Calu3 (cell line): ENCODE data around the gene ADAMTS7. TPM values are rescaled to one million over a fixed set of nuclear protein-coding genes. Genes with fewer than 3 reads are reported as not detected.
"Not testable (repeated sequence)": the region's sequence is repeated elsewhere in the genome, so short reads cannot be mapped to it uniquely, and the experiment has no call there.

Source experiments
- BruUV-seq: library from RNA; stranded (reverse); fragments of 400-500 nt; replicated peaks from 2 replicates; lab custom pipeline; 2021; lab: Mats Ljungman, UMichigan
- CTCF ChIA-PET: fragments of 300-600 bp; sonication (Branson Sonifier 250); formaldehyde crosslinking; loops from one replicate; lab custom pipeline; 2022; ENCODE audit warnings: antibody characterized with exemption; lab: Charles Lee
- DNase-seq: peaks from one replicate; pipeline ENCODE4 v3.0.0; 2022
- H3K27ac Mint-ChIP-seq: one replicate; pipeline ENCODE4 v1.8.0; 2022; ENCODE audit warnings: mixed read lengths; ENCODE audit not compliant: unreplicated experiment
- H3K27me3 Mint-ChIP-seq: one replicate; pipeline ENCODE4 v1.8.0; 2022; ENCODE audit warnings: mixed read lengths; ENCODE audit not compliant: unreplicated experiment
- H3K36me3 Mint-ChIP-seq: one replicate; pipeline ENCODE4 v1.8.0; 2022; ENCODE audit warnings: mild to moderate bottlenecking, moderate library complexity, mixed read lengths; ENCODE audit not compliant: insufficient read depth, unreplicated experiment
- H3K4me1 Mint-ChIP-seq: one replicate; pipeline ENCODE4 v1.8.0; 2022; ENCODE audit warnings: mild to moderate bottlenecking, low read depth, mixed read lengths; ENCODE audit not compliant: unreplicated experiment
- H3K4me3 Mint-ChIP-seq: one replicate; pipeline ENCODE4 v1.8.0; 2022; ENCODE audit warnings: mild to moderate bottlenecking, low read depth, moderate library complexity, mixed read lengths; ENCODE audit not compliant: unreplicated experiment
- H3K9me3 Mint-ChIP-seq: one replicate; pipeline ENCODE4 v1.8.0; 2022; ENCODE audit warnings: low read depth, mixed read lengths; ENCODE audit not compliant: unreplicated experiment
- intact Hi-C: fragments of 100-400 bp; cut with micrococcal nuclease; formaldehyde crosslinking; loops from one replicate; pipeline ENCODE4 v1.10.0; 2022; ENCODE audit not compliant: unreplicated experiment
- total RNA-seq: library from RNA; stranded (reverse); gene quantifications from 2 replicates; pipeline ENCODE4 v1.2.3, GENCODE V29; 2022
- TF ChIP-seq, protein P1 (sequence below): fragments of 200-600 bp; IDR thresholded peaks from one replicate; pipeline ENCODE4 v1.8.0; 2022; ENCODE audit warnings: antibody characterized with exemption; ENCODE audit not compliant: unreplicated experiment

The ADAMTS7 gene
- total RNA-seq, 1 experiment from 2014 or later = 1.4 TPM

DNA sequence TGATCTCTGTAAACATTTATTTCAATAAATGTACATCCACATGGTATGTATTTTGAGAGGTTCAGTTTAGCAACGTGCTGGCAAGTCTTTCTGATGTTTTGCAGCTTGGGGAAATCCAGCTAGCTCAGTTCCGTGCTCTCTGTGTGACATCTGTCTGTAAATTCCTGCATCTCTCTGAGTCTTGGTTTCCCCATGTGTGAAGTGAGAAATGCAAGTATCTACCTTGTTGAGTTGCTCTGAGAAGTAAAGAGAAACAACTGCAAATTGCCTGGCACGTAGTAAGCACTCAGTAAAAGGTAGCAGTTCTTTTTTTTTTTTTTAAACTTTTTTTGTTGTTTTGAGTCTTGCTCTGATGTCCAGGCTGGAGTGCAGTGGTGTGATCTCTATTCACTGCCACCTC is 31.3 kb upstream of the ADAMTS7 start:
- H3K9me3 Mint-ChIP-seq = no peaks in the 10 kb centered on the region
- no peak overlapping the region for H3K27ac Mint-ChIP-seq
- TF ChIP-seq, protein P1, sequence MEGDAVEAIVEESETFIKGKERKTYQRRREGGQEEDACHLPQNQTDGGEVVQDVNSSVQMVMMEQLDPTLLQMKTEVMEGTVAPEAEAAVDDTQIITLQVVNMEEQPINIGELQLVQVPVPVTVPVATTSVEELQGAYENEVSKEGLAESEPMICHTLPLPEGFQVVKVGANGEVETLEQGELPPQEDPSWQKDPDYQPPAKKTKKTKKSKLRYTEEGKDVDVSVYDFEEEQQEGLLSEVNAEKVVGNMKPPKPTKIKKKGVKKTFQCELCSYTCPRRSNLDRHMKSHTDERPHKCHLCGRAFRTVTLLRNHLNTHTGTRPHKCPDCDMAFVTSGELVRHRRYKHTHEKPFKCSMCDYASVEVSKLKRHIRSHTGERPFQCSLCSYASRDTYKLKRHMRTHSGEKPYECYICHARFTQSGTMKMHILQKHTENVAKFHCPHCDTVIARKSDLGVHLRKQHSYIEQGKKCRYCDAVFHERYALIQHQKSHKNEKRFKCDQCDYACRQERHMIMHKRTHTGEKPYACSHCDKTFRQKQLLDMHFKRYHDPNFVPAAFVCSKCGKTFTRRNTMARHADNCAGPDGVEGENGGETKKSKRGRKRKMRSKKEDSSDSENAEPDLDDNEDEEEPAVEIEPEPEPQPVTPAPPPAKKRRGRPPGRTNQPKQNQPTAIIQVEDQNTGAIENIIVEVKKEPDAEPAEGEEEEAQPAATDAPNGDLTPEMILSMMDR = no peak
- intact Hi-C loops = no loop called here
- H3K36me3 Mint-ChIP-seq = no peaks in the 10 kb centered on the region
- CTCF ChIA-PET = no interaction called here
- H3K27me3 Mint-ChIP-seq = peaks cover 74% of the 10 kb centered on the region
- no TSS peak for BruUV-seq
- no peak for DNase-seq
- no peaks in the 10 kb centered on the region for H3K4me1 Mint-ChIP-seq
- no peak overlapping the region for H3K4me3 Mint-ChIP-seq

DNA sequence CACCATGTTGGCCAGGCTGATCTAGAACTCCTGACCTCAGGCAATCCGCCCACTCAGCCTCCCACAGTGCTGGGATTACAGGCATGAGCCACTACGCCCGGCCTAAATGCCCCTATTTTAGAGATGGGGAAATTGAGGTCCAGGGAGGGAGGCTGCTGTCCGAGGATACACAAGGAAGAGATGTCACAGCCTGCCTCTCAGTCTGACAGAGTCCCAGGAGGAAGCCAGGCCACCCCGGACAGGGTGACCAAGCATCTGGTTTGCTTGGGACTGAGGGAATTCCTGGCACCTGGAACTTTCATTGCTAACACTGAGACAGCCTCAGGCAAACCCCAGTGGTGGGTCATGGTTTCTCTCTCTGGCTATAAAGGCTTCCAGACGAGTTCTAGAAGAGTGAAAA is 30.6 kb upstream of the ADAMTS7 start:
- intact Hi-C loops = no loop called here
- BruUV-seq = no TSS peak
- CTCF ChIA-PET = no interaction called here
- H3K27ac Mint-ChIP-seq = no peak overlapping the region
- no peak overlapping the region for H3K4me3 Mint-ChIP-seq
- H3K36me3 Mint-ChIP-seq = no peaks in the 10 kb centered on the region
- H3K9me3 Mint-ChIP-seq = no peaks in the 10 kb centered on the region
- TF ChIP-seq, protein P1 = no peak
- no peak for DNase-seq
- H3K27me3 Mint-ChIP-seq = peaks cover 78% of the 10 kb centered on the region
- H3K4me1 Mint-ChIP-seq = no peaks in the 10 kb centered on the region

DNA sequence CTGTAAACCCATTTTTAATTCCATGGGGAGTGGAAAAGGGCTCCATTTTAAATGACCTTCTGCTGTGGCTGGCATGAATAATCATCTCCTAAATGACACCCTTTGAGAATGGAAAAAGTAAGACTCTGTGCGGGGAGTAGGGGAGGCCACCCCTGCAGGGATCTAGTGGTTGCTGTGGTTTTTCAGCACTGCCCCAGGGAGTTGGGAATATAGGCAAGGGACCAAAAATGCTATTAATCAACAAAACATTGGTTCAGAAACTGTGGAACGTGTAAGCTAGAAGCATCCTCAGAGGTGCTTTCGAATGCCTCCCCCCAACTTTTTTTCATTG is 30.1 kb upstream of the ADAMTS7 start:
- TF ChIP-seq, protein P1 = no peak
- no TSS peak for BruUV-seq
- CTCF ChIA-PET = no interaction called here
- H3K4me3 Mint-ChIP-seq = no peak overlapping the region
- peaks cover 82% of the 10 kb centered on the region for H3K27me3 Mint-ChIP-seq
- no peak overlapping the region for H3K27ac Mint-ChIP-seq
- H3K4me1 Mint-ChIP-seq = no peaks in the 10 kb centered on the region
- intact Hi-C loops = no loop called here
- H3K36me3 Mint-ChIP-seq = no peaks in the 10 kb centered on the region
- DNase-seq = no peak
- H3K9me3 Mint-ChIP-seq = no peaks in the 10 kb centered on the region

DNA sequence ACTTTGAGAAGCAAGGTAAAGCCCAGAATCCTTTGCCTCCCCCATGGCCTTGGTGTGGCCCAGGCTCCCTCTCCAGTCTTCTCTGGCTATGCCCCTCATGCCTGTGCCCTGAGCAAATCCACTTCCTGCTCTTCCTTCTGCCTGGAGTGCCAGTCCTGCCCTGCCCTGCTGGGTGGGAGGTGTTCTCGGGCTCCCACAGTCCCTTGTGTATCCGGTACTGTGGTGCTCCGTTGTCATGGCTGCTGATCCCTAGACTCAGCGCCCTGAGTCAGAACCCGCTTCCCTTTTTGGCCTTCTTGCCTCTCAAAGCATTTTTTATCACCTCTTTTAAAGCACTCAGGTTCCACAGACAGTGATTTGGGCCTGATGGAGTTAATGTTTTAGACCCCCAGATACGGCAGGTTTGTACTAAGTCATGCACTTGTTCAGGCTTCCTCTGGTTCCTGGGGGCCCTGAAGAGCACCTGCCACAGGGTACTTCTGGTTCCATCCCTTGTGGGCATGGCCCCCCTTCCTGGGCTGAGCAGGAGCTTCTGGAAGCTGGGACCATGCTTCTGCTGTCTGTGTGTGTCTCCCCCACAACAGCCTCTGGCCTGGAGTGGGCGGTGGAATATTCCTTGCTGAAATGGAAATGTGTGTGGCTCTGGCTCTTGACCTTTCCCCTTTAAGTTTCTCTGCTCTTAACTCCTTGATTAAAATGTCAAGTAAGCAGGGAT is 29.6 kb upstream of the ADAMTS7 start:
- no peak overlapping the region for H3K27ac Mint-ChIP-seq
- CTCF ChIA-PET = no interaction called here
- H3K4me3 Mint-ChIP-seq = no peak overlapping the region
- DNase-seq = no peak
- H3K9me3 Mint-ChIP-seq = no peaks in the 10 kb centered on the region
- peaks cover 85% of the 10 kb centered on the region for H3K27me3 Mint-ChIP-seq
- intact Hi-C loops = no loop called here
- TF ChIP-seq, protein P1 = no peak
- H3K4me1 Mint-ChIP-seq = no peaks in the 10 kb centered on the region
- no TSS peak for BruUV-seq
- no peaks in the 10 kb centered on the region for H3K36me3 Mint-ChIP-seq

DNA sequence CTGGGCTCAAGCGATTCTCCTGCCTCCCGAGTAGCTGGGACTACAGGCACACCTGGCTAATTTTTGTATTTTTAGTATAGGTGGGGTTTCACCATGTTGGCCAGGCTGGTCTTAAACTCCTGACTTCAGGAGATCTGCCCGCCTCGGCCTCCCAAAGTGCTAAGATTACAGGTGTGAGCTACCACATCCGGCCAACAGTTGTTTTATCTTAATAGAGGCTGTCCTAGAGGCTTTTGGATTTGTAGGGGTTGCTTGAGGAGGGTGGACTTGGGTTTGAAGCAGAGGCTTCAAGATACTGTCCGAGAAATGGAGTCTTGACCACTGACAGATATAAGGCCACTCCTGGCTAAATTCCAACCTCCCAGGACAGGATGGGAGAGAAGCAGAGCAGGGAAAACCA is 27.9 kb upstream of the ADAMTS7 start:
- H3K27ac Mint-ChIP-seq, H3K4me3 Mint-ChIP-seq, intact Hi-C loops, DNase-seq, H3K9me3 Mint-ChIP-seq, CTCF ChIA-PET, BruUV-seq, H3K36me3 Mint-ChIP-seq, H3K4me1 Mint-ChIP-seq: not testable (repeated sequence)
- peaks cover 74% of the 10 kb centered on the region for H3K27me3 Mint-ChIP-seq
